Dedifferentiated amniotic fluid mesenchymal stem cell (primary cell): ENCODE measurements around the gene MAP2K2.

Experiments used
- DNase-seq: peaks from one replicate; pipeline ENCODE4 v3.0.0-alpha.2; 2016; ENCODE audit errors: extremely low spot score

The MAP2K2 gene

GRCh38 chr19:4060621-4061177 lies 63.2 kb downstream of the MAP2K2 start:
- no peak for DNase-seq

GRCh38 chr19:4059891-4060620 lies 63.9 kb downstream of the MAP2K2 start:
- no peak for DNase-seq

- DNase-seq, result no peak
These were observed 64.5 kb downstream of the MAP2K2 start for GRCh38 chr19:4059453-4059871.

- no peak for DNase-seq
These were observed 65.0 kb downstream of the MAP2K2 start for GRCh38 chr19:4058693-4059452.

GRCh38 chr19:4057931-4058692 lies 65.8 kb downstream of the MAP2K2 start:
- peak; percentile 52 for DNase-seq

GRCh38 chr19:4055209-4055552 lies 68.7 kb downstream of the MAP2K2 start:
- DNase-seq, result no peak

- no peak for DNase-seq
These were observed 69.3 kb downstream of the MAP2K2 start for GRCh38 chr19:4054441-4055208.

- DNase-seq, result no peak
These were observed 70.2 kb downstream of the MAP2K2 start for GRCh38 chr19:4053423-4054324.

- no peak for DNase-seq
These were observed 70.9 kb downstream of the MAP2K2 start for GRCh38 chr19:4052993-4053422.

GRCh38 chr19:4052114-4052992 lies 71.6 kb downstream of the MAP2K2 start:
- DNase-seq, result no peak

- no peak for DNase-seq
These were observed 72.5 kb downstream of the MAP2K2 start for GRCh38 chr19:4051175-4052101.

GRCh38 chr19:4049432-4049831 lies 74.5 kb downstream of the MAP2K2 start:
- no peak for DNase-seq

- no peak for DNase-seq
These were observed 76.8 kb downstream of the MAP2K2 start for GRCh38 chr19:4046946-4047683.

- no peak for DNase-seq
These were observed 77.6 kb downstream of the MAP2K2 start for GRCh38 chr19:4046362-4046691.

- DNase-seq, result no peak
These were observed 78.1 kb downstream of the MAP2K2 start for GRCh38 chr19:4045597-4046361.

- no peak for DNase-seq
These were observed 78.9 kb downstream of the MAP2K2 start for GRCh38 chr19:4044990-4045465.
